ENCODE measurements around the gene SNX32. TPM values are rescaled to one million over a fixed set of nuclear protein-coding genes. Genes with fewer than 3 reads are reported as not detected.
A peak's percentile ranks its signal among the peaks of the same experiment; 100 is the strongest.

Gene SNX32
- total and polyA plus RNA-seq, 9 of the 15 experiments (the other 6 are each of a cell fraction or from before 2014, with no cell fraction given): 0.03 TPM; not detected in 7

DNA sequence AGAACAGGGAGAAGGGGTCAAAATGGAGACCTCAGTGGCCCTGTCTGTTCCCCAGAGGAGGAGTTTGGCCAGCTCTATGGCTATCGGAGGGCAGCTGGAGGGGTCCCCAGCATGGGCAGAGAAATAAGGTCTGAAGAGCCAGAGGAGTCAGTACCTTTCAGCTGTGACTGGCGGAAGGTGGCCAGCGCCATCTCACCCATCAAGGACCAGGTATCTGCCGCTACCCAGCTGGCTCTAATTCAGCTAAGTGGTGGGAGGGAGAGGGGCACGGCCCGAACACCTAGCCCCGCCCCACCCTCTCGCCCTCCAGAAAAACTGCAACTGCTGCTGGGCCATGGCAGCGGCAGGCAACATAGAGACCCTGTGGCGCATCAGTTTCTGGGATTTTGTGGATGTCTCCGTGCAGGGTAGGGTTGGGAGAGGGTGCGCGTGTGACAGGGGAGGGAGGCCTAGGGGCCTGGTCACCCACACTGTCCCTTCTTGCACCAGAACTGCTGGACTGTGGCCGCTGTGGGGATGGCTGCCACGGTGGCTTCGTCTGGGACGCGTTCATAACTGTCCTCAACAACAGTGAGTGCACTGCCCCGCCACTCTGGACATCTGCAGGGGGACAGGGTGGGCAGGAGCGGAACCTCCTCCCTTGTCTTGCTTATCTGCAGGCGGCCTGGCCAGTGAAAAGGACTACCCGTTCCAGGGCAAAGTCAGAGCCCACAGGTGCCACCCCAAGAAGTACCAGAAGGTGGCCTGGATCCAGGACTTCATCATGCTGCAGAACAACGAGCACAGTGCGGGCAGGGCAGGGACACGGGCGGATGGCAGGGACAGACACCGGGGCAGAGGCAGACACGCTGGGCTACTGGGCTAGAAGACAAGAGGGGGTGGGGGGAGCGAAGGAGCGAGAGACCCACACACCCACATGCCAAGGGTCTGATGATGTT, 48.6 kb downstream of the SNX32 start:
- ATAC-seq: no peak
- peaks cover 3% of the 10 kb centered on the region; the same call in 1 of the 2 replicates for H4K20me1 ChIP-seq (replicated peaks; ENCODE audit: control insufficient read depth, insufficient read depth, low read length)
- DNase-seq (ENCODE audit: extremely low read depth in 1 of 4, low spot score in 3 of 4): no peak
- intact Hi-C loops (cut with micrococcal nuclease) (no loop called here), in situ Hi-C loops (cut with MboI) (loop anchor here (5.0 kb wide), 1 partner anchor 105 kb away; no protein-coding TSS in a partner anchor)
- peaks cover 50% of the 10 kb centered on the region for H3K36me3 ChIP-seq (ENCODE audit: control insufficient read depth, insufficient read depth, low read length)
- 0 out of 4 replicates have a peak overlapping the region, but pooled peaks of 1 of the 2 experiments have one; percentile 32 for H3K9ac ChIP-seq (ENCODE audit: insufficient read depth in 1 of 2, low read depth in 2 of 2, low read length in 2 of 2)
- H3K4me3 ChIP-seq: no peak overlapping the region
- POLR2A ChIA-PET: interaction anchor here (0.6 to 14.4 kb wide), 7 partner anchors 8 to 171 kb away, joined by 3 to 147 read pairs (median 6); partner anchors contain the start of gene MUS81
- CTCF ChIA-PET (ENCODE audit: low intra/inter-chr PET ratio): interaction anchor here (2.7 kb wide), 1 partner anchor 106 kb away, joined by 24 read pairs; no protein-coding TSS in a partner anchor
- H2AFZ ChIP-seq (ENCODE audit: low read depth, low read length): no peak overlapping the region
- H3K9me3 ChIP-seq (replicated peaks; ENCODE audit: control insufficient read depth, insufficient read depth, low read depth, low read length): no peaks in the 10 kb centered on the region
- H3K27ac ChIP-seq (ENCODE audit: extremely low read depth, low read depth, low read length): no peak overlapping the region
- BruUV-seq (replicated peaks): no TSS peak
- peaks cover 6 to 30% of the 10 kb centered on the region in 2 experiments; a peak in 3 of 5 replicates for H3K4me1 ChIP-seq (replicated peaks in 1 of 2; ENCODE audit: control insufficient read depth in 2 of 2, insufficient read depth in 2 of 2, low read length in 2 of 2)
- 91% methylated on average over 24 of the region's 30 CpGs for WGBS (ENCODE audit: insufficient coverage, low coverage, missing lambda C conversion rate)
- no peak overlapping the region for H3K4me2 ChIP-seq (ENCODE audit: insufficient read depth, low read length)
- FAIRE-seq: no peak
- H3K79me2 ChIP-seq (ENCODE audit: control insufficient read depth, insufficient read depth, low read length): peaks cover 4% of the 10 kb centered on the region; the same call in 2 of the 3 replicates
- H3K27me3 ChIP-seq (ENCODE audit: control insufficient read depth in 2 of 2, insufficient read depth in 2 of 2, low read length in 2 of 2): no peaks in the 10 kb centered on the region
- no peaks in the 10 kb centered on the region for H3K9me1 ChIP-seq (ENCODE audit: control insufficient read depth, insufficient read depth, low read length)
- TF ChIP-seq, protein P1, sequence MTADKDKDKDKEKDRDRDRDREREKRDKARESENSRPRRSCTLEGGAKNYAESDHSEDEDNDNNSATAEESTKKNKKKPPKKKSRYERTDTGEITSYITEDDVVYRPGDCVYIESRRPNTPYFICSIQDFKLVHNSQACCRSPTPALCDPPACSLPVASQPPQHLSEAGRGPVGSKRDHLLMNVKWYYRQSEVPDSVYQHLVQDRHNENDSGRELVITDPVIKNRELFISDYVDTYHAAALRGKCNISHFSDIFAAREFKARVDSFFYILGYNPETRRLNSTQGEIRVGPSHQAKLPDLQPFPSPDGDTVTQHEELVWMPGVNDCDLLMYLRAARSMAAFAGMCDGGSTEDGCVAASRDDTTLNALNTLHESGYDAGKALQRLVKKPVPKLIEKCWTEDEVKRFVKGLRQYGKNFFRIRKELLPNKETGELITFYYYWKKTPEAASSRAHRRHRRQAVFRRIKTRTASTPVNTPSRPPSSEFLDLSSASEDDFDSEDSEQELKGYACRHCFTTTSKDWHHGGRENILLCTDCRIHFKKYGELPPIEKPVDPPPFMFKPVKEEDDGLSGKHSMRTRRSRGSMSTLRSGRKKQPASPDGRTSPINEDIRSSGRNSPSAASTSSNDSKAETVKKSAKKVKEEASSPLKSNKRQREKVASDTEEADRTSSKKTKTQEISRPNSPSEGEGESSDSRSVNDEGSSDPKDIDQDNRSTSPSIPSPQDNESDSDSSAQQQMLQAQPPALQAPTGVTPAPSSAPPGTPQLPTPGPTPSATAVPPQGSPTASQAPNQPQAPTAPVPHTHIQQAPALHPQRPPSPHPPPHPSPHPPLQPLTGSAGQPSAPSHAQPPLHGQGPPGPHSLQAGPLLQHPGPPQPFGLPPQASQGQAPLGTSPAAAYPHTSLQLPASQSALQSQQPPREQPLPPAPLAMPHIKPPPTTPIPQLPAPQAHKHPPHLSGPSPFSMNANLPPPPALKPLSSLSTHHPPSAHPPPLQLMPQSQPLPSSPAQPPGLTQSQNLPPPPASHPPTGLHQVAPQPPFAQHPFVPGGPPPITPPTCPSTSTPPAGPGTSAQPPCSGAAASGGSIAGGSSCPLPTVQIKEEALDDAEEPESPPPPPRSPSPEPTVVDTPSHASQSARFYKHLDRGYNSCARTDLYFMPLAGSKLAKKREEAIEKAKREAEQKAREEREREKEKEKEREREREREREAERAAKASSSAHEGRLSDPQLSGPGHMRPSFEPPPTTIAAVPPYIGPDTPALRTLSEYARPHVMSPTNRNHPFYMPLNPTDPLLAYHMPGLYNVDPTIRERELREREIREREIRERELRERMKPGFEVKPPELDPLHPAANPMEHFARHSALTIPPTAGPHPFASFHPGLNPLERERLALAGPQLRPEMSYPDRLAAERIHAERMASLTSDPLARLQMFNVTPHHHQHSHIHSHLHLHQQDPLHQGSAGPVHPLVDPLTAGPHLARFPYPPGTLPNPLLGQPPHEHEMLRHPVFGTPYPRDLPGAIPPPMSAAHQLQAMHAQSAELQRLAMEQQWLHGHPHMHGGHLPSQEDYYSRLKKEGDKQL (CRISPR knock-in tag; IDR thresholded peaks at IDR 0.05; ENCODE audit: borderline replicate concordance): no peak
- TF ChIP-seq, protein P2, sequence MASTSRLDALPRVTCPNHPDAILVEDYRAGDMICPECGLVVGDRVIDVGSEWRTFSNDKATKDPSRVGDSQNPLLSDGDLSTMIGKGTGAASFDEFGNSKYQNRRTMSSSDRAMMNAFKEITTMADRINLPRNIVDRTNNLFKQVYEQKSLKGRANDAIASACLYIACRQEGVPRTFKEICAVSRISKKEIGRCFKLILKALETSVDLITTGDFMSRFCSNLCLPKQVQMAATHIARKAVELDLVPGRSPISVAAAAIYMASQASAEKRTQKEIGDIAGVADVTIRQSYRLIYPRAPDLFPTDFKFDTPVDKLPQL (IDR thresholded peaks at IDR 0.05; ENCODE audit: extremely low read depth, insufficient read length): no peak
- TF ChIP-seq TBL1XR1 (IDR thresholded peaks at IDR 0.05; ENCODE audit: low read length in 2 of 2) (no peak), POLR2G (IDR thresholded peaks at IDR 0.05; ENCODE audit: low read depth, low read length) (peak; percentile 45), RBFOX2 (IDR thresholded peaks at IDR 0.05; ENCODE audit: low read depth, low read length) (peak; percentile 56), HDAC3 (IDR thresholded peaks at IDR 0.05; ENCODE audit: borderline replicate concordance, partially characterized antibody) (no peak), ELF2 (CRISPR knock-in tag; IDR thresholded peaks at IDR 0.05) (no peak), SREBF1 (IDR thresholded peaks at IDR 0.05; ENCODE audit: borderline replicate concordance, low read depth, low read length) (no peak), RHOXF2B (CRISPR knock-in tag; conservative IDR thresholded peaks at IDR 0.05) (no peak), RAD51 (IDR thresholded peaks at IDR 0.05; ENCODE audit: borderline replicate concordance, low read depth) (no peak)
- TF ChIP-seq, protein P3, sequence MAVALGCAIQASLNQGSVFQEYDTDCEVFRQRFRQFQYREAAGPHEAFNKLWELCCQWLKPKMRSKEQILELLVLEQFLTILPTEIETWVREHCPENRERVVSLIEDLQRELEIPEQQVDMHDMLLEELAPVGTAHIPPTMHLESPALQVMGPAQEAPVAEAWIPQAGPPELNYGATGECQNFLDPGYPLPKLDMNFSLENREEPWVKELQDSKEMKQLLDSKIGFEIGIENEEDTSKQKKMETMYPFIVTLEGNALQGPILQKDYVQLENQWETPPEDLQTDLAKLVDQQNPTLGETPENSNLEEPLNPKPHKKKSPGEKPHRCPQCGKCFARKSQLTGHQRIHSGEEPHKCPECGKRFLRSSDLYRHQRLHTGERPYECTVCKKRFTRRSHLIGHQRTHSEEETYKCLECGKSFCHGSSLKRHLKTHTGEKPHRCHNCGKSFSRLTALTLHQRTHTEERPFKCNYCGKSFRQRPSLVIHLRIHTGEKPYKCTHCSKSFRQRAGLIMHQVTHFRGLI (CRISPR knock-in tag; IDR thresholded peaks at IDR 0.05): no peak
